DOHH2 (cell line): ENCODE results near the gene ZMIZ1.

Experiments used
- H3F3A ChIP-seq: fragments of 200-600 bp; sonication (generic), shearing (Covaris generic); 2 replicates; pipeline ENCODE4 v1.6.0; 2016; ENCODE audit warnings: antibody characterized with exemption, mild to moderate bottlenecking; ENCODE audit not compliant: control insufficient read depth, insufficient read depth
- H3K27ac ChIP-seq: fragments of 200-600 bp; sonication (generic); 2 replicates; pipeline ENCODE4 v1.5.1; 2014; ENCODE audit warnings: low read depth, mild to moderate bottlenecking, low read length, moderate library complexity
- H3K27me3 ChIP-seq: fragments of 200-600 bp; sonication (generic); 2 replicates; pipeline ENCODE4 v1.6.1; 2014; ENCODE audit warnings: mild to moderate bottlenecking, low read length, mixed read lengths; ENCODE audit not compliant: control insufficient read depth
- H3K36me3 ChIP-seq: fragments of 200-600 bp; sonication (generic); 2 replicates; pipeline ENCODE4 v1.6.1; 2014; ENCODE audit warnings: mild to moderate bottlenecking, low read length, moderate library complexity, mixed read lengths; ENCODE audit not compliant: control insufficient read depth
- H3K4me1 ChIP-seq: fragments of 200-600 bp; sonication (generic); 2 replicates; pipeline ENCODE4 v1.6.1; 2014; ENCODE audit warnings: mild to moderate bottlenecking, low read length, mixed read lengths; ENCODE audit not compliant: control insufficient read depth
- H3K4me2 ChIP-seq: fragments of 200-600 bp; sonication (generic); 2 replicates; pipeline ENCODE4 v1.6.0; 2014; ENCODE audit warnings: mild to moderate bottlenecking, low read length, moderate library complexity
- H3K4me3 ChIP-seq: fragments of 200-600 bp; sonication (generic); 2 replicates; pipeline ENCODE4 v1.5.1; 2014; ENCODE audit warnings: mild to moderate bottlenecking, low read length, mixed read lengths
- H3K79me2 ChIP-seq: fragments of 200-600 bp; sonication (generic); 2 replicates; pipeline ENCODE4 v1.6.1; 2014; ENCODE audit warnings: mild to moderate bottlenecking, low read length, mixed read lengths; ENCODE audit not compliant: control insufficient read depth
- H3K9me2 ChIP-seq: fragments of 200-600 bp; sonication (generic); replicated peaks from 2 replicates; pipeline ENCODE4 v1.6.1; 2014; ENCODE audit warnings: mild to moderate bottlenecking, low read length, mixed read lengths; ENCODE audit not compliant: control insufficient read depth
- H3K9me3 ChIP-seq: fragments of 200-600 bp; sonication (generic); 2 replicates; pipeline ENCODE4 v1.6.1; 2014; ENCODE audit warnings: antibody characterized with exemption, low read length, mixed read lengths; ENCODE audit not compliant: control insufficient read depth, insufficient read depth
- H4K20me1 ChIP-seq: fragments of 200-600 bp; sonication (generic); 2 replicates; pipeline ENCODE4 v1.6.0; 2014; ENCODE audit warnings: low read depth, mild to moderate bottlenecking, antibody characterized with exemption, low read length, moderate library complexity; ENCODE audit not compliant: control insufficient read depth, insufficient read depth
- EZH2phosphoT487 ChIP-seq: fragments of 200-600 bp; sonication (generic); IDR thresholded peaks from 2 replicates; pipeline ENCODE4 v1.6.1; 2017; ENCODE audit warnings: borderline replicate concordance, mild to moderate bottlenecking, antibody characterized with exemption, low read length, moderate library complexity, mixed read lengths
- TF ChIP-seq, protein P1 (sequence below): fragments of 200-600 bp; sonication (generic); IDR thresholded peaks from one replicate; pipeline ENCODE4 v1.5.1; 2014; ENCODE audit warnings: antibody characterized with exemption, mild to moderate bottlenecking, low read depth, low read length; ENCODE audit not compliant: poor library complexity, severe bottlenecking

ZMIZ1 gene

DNA sequence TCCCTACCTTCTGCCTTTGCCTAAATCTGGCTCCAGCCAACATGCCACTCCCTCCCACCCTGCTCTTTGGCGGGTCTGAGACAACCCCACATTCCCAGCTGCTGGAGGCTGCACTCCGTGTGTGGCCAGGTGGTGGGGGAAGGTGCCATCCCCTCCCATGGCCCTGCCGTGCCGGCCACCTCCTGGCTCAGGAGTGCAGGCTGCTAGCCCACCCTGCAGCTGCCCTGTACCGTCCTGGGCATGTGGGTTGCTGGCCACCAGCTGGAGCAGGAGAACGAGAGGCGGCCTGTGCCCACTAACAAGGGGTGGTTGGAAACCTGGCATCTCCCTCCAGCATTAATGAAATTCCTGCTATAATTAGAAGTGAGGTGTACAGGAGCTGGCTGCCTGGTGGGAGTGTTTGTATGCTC, 97.6 kb downstream of the ZMIZ1 start:
- TF ChIP-seq, protein P1, sequence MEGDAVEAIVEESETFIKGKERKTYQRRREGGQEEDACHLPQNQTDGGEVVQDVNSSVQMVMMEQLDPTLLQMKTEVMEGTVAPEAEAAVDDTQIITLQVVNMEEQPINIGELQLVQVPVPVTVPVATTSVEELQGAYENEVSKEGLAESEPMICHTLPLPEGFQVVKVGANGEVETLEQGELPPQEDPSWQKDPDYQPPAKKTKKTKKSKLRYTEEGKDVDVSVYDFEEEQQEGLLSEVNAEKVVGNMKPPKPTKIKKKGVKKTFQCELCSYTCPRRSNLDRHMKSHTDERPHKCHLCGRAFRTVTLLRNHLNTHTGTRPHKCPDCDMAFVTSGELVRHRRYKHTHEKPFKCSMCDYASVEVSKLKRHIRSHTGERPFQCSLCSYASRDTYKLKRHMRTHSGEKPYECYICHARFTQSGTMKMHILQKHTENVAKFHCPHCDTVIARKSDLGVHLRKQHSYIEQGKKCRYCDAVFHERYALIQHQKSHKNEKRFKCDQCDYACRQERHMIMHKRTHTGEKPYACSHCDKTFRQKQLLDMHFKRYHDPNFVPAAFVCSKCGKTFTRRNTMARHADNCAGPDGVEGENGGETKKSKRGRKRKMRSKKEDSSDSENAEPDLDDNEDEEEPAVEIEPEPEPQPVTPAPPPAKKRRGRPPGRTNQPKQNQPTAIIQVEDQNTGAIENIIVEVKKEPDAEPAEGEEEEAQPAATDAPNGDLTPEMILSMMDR: no peak
- TF ChIP-seq EZH2phosphoT487: no peak
- H4K20me1 ChIP-seq: no peaks in the 10 kb centered on the region
- no peaks in the 10 kb centered on the region for H3K4me1 ChIP-seq
- H3F3A ChIP-seq: no peaks in the 10 kb centered on the region
- H3K4me2 ChIP-seq: no peak overlapping the region
- no peak overlapping the region for H3K4me3 ChIP-seq
- H3K27me3 ChIP-seq: peaks cover 7% of the 10 kb centered on the region; the same call in 1 of the 2 replicates
- H3K9me3 ChIP-seq: no peaks in the 10 kb centered on the region
- H3K36me3 ChIP-seq: no peaks in the 10 kb centered on the region
- no peak overlapping the region for H3K27ac ChIP-seq
- no peaks in the 10 kb centered on the region for H3K79me2 ChIP-seq
- H3K9me2 ChIP-seq: no peaks in the 10 kb centered on the region

DNA sequence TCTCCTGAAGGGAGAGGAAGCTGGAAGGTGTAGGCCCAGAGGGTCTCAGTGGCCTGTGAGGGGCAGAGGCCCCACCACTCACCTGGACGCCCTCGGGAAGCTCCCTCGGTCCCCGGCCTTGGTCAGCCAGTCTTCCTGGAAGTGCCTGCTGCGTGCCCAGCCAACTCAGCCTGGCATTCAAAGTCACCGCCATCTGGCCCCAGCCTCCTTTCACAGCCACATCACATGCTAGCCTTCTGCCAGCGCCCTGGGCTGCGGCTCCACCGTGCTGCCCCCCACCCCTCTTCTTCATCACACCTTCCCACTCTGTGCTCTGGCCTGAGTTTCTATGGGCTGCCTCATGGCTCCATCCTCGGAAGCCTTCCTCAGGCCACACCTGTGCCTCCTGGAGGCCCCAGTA, 98.0 kb downstream of the ZMIZ1 start:
- H3K9me2 ChIP-seq: no peaks in the 10 kb centered on the region
- no peaks in the 10 kb centered on the region for H3K79me2 ChIP-seq
- H3K27me3 ChIP-seq: peaks cover 7% of the 10 kb centered on the region; the same call in 1 of the 2 replicates
- no peaks in the 10 kb centered on the region for H4K20me1 ChIP-seq
- H3K4me2 ChIP-seq: no peak overlapping the region
- no peak overlapping the region for H3K4me3 ChIP-seq
- H3K36me3 ChIP-seq: no peaks in the 10 kb centered on the region
- no peaks in the 10 kb centered on the region for H3F3A ChIP-seq
- no peaks in the 10 kb centered on the region for H3K4me1 ChIP-seq
- TF ChIP-seq, protein P1: no peak
- no peak for TF ChIP-seq EZH2phosphoT487
- H3K9me3 ChIP-seq: no peaks in the 10 kb centered on the region
- H3K27ac ChIP-seq: no peak overlapping the region

DNA sequence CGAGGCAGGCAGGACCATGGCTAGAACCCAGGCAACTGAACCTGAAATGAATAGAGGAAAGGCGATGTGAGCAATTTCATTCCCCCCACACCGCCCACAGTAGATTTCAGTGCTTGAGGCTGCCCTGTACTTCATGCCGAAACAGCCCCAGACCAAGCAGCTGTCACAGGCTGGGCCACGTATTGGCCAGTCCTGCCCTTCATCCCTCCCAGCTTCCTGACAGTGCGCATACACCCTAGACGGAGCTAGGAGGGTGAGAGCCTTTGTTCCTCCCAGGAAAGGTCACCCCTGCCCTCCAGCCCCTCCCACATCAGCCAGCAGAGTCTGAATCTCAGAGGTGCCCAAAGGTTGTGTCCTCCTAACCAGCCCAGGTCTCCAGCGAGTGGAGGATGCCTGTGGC, 98.8 kb downstream of the ZMIZ1 start:
- Histone ChIP-seq H3K9me2 (no peaks in the 10 kb centered on the region), H3K9me3 (no peaks in the 10 kb centered on the region), H3K79me2 (no peaks in the 10 kb centered on the region), H4K20me1 (no peaks in the 10 kb centered on the region), H3K4me3 (no peak overlapping the region), H3K4me2 (no peak overlapping the region), H3F3A (no peaks in the 10 kb centered on the region), H3K27me3 (peaks cover 7% of the 10 kb centered on the region; the same call in 1 of the 2 replicates), H3K4me1 (no peaks in the 10 kb centered on the region), H3K27ac (no peak overlapping the region), H3K36me3 (no peaks in the 10 kb centered on the region)
- no peak for TF ChIP-seq EZH2phosphoT487
- TF ChIP-seq, protein P1: no peak
